ENCODE data around the gene SGPP1.
"Not testable (repeated sequence)": the region's sequence is repeated elsewhere in the genome, so short reads cannot be mapped to it uniquely, and the experiment has no call there.

The SGPP1 gene

DNA sequence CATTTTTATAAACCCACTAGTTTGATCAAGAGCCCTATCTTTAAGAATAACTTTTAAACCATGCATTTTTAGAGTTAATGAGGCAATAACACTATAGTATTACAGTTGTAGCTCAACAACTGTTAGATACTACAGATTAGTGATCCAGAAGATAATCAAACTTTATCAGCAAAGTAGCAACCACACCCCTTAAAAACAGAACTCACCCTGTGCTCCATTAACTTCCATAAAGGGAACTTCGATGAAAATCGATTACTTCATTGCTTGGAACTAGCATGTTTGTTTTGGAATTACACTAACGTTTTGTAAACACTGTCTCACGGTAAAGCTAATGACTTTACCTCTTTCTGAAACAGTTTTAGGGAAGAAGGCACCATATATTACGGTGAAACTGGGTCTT, 1.4 kb downstream of the SGPP1 start:
- DNase-seq (ENCODE audit: low read depth in 2 of 2) = no peak

DNA sequence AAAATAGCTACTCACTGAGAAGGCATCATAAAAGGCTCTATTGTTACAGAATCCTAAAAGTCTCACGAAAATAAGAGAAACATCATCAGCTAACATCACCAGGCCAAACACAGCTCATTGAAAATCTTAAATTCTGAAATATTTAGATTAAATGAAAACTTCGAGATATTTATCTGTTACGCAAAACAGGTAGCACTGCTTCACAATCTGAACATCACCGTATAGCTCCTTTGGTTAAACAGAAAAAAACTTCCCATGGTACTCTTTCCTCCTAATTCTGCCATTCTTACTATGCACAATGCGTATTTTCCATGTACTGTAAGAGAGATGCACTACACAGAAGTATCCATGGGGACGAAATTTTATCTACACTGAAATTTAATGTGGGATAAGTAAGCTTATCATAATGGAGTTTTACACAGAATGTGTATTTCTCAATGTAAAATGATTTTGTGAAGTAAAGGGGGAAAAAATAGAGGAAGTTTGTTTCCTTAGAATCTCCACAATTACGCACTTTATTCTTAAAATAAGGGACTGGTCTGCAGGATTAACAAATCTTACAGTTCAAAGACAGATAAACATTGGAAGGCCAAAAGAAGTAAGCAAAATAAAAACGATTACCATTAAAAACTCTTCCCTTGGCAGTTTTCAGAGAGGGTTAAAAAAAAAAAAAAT, 1.9 kb downstream of the SGPP1 start:
- DNase-seq (ENCODE audit: low read depth in 2 of 2) = no peak

DNA sequence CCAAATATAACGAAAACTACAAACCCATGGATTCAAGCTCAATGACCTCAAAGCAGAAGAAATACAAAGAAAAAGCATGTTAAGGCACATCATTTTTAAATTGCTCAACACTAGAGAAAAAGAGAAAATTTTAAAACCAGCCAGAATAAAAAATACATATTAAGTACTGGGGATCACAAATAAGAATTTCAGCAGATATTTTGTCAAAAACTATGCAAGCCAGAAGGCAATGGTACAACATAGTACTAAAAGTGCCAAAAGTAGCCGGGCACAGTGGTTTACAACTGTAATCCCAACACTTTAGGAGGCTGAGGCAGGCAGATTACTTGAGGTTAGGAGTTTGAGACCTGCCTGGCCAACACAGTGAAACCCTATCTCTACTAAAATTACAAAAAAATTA, 10.2 kb downstream of the SGPP1 start:
- no peak for DNase-seq (ENCODE audit: low read depth in 2 of 2)

DNA sequence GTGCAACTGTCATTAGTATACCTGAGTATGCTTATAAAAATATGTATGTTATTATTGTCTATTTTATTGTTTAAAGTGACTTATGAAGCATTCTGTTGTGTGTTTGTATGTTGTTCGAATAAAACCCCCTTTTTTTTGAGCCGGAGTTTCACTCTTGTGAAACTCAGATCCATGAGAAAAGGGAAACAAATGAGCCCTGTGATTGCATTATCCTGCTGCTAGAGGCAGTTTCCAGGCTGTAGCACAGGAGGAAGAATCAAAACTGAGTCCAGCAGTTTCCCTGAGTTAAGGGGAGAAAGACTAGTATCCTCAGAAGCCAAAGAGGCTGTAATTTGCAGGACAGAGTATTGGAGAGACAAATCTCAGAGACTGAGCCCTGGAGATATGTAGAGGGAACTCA, 12.5 kb downstream of the SGPP1 start:
- DNase-seq (ENCODE audit: low read depth in 2 of 2) = no peak

DNA sequence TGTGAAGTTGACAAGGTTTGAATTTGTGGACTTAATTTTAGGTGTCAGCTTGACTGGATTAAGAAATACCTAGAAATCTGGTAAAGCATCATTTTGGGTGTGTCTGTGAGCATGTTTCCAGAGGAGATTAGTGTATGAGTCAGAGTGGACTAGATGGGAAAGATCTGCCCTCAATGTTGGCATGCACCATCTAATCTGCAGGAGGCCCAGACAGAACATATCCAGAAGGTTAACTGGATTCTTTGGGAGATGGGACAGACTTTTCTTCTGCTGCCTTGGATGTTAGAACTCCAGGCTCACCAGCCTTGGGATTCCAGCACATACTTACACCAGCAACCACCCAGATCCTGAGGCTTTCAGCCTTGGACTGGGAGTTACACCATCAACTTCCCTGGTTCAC, 14.1 kb downstream of the SGPP1 start:
- DNase-seq (ENCODE audit: low read depth in 2 of 2) = no peak

DNA sequence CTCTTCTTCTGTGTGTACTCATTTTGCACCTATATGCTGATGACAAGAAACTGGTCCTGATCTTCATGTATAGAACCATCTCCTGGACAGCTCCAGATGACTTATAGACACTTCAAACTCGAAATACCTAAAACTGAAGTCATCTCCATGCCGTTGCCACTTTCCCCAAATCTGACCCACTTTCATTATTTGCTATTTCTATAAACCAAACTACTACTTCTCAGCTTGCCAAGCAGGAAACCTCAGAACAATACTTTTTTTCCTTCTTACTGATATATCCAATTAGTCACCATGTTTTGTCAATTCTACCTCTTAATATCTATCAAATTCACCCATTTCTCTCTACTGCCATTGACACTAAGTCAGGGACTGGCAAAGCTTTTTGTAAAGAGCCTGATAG, 14.8 kb downstream of the SGPP1 start:
- DNase-seq (ENCODE audit: low read depth in 2 of 2) = no peak

DNA sequence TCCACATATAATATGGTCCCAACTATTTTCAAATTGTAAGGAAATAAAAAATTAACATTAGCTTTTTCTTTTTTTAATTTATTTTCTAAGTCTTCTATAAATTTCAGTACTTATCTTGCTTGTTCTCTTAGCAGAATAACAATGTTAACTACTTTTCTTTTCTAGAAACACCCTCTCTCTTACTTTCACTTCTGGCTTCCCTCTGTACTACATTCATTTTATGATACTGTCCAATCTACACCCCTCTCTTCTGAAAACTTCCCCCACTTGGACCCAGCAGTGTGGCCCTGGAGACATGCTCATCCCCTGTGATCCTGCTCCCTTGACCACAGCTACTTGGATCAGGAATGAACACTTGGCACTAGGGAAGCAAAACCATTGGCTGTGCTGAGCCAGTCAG, 15.7 kb downstream of the SGPP1 start:
- DNase-seq (ENCODE audit: low read depth in 2 of 2) = no peak

DNA sequence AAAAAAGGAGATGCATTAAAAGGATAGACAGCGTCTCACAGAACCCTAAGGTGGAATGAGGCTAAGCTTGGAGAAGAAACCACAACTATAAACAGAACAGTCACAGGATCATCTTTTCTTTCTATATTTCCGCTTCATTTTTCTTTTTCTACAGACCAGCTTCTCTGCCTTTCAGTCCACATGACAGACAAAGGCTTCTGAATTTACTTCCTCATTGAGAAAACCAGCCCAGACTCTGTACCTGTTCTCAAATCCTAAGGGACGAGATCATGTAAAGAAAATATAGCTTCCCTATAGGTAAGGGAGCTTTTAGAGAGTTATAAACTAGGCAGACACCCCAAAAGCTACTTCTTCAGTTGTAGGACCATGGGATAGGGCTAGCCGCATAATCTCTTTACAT, 17.4 kb downstream of the SGPP1 start:
- DNase-seq (ENCODE audit: low read depth in 2 of 2) = no peak

DNA sequence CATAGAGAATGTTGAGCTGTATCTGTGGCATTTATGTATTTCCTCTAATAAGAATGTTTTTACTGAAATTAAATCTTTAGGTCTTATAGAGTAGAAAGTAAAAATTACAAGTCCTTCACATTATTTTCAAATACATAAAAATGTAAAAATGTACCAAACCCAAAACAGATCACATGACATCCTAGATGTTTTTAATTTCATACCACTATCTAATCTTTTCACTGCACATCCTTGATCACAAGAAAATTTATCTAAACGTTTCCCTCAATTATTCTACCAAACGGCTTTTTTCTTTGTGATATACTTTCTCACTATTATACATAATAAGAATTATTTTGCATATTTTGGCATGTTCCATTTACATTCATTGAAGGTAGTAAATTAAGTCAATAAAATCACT, 18.3 kb downstream of the SGPP1 start:
- no peak for DNase-seq (ENCODE audit: low read depth in 2 of 2)

DNA sequence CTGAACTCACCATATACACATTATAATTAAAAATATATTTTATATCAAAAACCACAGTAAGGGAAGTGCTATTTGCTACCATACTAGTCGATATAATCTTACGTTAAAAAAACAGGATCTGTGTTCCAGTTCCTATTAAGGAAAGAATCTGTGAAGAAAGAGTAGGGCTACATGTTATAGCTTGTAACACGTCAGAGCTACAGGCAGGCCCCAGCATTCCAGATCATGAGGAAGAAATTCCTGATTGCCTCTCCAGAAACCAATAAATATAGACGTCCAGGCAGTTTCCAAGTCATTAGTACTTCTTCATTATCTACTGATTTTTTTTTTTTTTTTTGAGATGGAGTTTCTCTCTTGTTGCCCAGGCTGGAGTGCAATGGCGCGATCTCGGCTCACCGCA, 20.6 kb downstream of the SGPP1 start:
- DNase-seq (ENCODE audit: low read depth in 2 of 2) = no peak

DNA sequence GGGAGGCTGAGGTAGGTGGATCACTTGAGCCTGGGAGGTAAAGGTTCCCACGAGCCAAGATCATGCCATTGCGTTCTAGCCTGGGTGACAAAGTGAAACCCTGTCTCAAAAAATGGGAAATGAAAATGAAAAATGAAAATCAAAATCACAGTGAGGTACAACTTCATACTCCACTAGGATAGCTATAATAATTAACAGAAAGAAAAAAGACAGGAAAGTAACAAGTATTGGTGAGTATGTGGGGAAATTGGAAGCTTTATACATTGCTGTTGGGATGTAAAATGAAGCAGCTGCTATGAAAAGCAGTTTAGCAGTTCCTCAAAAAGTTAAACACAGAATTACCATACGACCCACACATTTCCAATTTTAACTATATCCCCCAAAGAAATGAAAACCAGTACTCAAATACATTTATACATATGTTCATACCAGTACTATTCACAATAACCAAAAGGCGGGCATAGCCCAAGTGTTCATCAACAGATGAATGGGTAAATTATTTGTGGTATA, 22.2 kb downstream of the SGPP1 start:
- DNase-seq (ENCODE audit: low read depth in 2 of 2) = no peak

DNA sequence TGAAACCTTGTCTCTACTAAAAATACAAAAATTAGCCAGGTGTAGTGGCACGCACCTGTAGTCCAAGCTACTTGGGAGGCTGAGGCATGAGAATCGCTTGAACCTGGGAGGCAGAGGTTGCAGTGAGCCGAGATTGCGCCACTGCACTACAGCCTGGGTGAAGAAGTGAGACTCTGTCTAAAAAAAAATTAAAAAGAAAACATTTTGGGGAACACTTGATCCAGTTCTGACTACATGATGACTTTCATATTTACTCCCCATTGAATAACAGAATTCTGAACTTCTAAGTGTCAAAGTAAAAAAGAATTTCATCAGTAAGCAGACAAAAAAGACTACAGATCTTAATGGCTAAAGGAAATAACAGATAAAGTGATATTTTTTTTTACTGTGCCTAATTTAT, 25.3 kb downstream of the SGPP1 start:
- DNase-seq (ENCODE audit: low read depth in 2 of 2) = not testable (repeated sequence)

DNA sequence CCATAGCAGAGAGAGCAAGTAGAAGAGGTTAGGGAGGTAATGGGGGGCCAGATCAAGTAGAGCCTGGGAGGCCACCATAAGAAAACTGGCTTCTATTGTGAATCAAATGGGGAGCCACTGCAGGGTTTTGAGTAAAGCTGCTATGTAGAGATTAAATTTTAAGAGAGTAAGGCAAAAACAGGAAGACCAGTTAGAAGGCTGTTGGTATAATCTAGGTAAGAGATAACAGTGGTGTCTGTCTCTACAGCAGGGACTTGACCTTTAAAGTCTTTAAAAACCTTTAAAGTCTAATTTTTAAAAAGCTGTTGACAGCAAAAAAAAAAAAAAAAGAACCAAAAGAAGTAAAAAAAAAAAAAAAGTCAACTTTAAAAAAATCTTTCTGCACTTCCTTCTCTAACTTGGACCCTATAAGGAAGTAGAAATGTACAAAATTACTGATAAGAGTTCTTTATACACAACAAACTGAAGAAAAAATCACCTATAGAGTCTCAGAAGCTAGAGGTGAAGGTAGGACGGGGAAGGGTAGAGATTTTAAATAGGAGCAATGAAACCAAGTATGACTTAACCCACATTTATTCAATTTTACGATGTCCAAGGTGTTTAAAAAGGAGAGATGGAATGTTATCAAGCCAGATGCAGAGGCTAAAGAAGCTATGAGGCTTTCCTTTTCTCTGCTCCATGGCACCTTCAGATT, 26.1 kb downstream of the SGPP1 start:
- DNase-seq (ENCODE audit: low read depth in 2 of 2) = no peak

DNA sequence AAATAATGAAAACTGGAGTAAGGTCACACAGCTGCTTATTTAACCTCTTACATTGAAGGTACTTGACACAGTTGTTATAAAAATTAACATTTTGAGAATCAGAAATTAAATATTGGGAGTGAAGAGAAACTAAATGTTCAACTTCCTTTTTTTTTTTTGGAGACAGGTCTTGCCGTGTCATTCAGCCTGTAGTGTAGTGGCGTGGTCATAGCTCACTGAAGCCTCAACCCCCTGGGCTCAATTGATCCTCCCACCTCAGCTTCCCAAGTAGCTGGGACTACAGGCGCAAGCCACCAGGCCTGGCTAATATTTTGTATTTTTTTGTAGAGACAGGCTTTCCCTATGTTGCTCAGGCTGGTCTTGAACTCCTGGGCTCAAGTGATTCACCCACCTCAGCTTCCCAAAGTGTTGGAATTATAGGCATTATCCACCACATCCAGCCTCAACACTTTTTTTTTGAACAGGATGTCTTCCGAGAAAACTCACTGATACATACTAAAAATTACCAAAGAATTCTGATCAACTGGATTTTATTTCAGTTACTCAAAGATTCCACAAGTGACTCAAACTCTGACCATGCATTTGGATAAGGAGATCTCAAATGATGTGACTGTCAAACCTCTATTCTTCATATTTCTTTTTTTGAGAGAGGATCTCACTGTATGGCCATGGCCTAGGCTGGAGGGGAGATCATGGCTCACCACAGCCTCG, 35.4 kb downstream of the SGPP1 start:
- no peak for DNase-seq (ENCODE audit: low read depth in 2 of 2)

DNA sequence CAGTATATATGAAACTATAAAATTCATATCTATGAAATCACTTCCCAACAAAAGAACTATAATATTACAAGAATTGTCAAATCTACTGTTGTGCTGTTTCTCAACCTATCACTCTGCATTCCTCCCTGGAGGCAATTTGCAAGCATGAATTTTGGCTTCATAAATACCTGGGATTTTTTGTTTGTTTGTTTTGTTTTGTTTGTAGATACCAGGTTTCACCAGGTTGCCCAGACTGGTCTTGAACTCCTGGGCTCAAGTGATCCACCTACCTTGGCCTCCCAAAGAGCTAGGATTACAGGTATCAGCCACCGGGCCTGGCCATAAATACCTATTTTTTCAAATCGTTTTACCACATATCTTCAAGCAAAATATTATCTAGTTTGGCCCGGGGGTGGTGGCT, 38.7 kb downstream of the SGPP1 start:
- no peak for DNase-seq (ENCODE audit: low read depth in 2 of 2)

DNA sequence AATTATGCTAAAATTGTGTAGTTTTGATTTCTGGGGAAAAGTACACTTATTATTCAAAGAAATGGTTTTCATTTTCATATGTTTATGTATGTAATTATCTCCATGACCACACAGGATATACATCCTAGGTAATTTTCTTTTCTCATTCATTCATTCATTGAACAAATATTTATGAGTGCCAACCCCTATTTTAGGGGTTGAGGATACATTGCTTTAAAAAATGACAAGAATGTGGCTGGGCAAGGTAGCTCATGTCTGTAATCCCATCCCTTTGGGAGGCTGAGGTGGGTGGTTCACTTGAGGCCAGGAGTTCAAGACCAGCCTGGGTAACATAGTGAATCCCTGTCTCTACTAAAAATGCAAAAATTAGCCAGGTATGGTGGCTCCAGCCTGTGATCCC, 40.9 kb downstream of the SGPP1 start:
- no peak for DNase-seq (ENCODE audit: low read depth in 2 of 2)

DNA sequence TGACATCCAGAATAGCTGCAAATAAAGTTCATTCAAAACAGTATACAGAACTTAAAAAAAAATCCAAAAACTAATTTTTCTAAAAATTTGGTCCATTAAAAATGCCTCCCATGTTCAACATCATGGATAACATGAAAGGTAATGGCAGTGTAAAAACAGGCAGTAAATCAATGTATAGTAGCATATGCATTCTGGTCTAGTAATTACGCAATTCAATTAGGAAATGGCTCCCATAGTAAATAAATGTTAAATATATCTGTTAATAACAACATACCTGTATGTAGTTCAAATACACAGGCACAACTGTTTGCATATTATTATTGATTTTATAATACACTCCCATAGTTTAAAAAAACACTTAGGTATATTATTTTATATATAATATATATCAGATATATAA, 42.5 kb downstream of the SGPP1 start:
- DNase-seq (ENCODE audit: low read depth in 2 of 2) = no peak

DNA sequence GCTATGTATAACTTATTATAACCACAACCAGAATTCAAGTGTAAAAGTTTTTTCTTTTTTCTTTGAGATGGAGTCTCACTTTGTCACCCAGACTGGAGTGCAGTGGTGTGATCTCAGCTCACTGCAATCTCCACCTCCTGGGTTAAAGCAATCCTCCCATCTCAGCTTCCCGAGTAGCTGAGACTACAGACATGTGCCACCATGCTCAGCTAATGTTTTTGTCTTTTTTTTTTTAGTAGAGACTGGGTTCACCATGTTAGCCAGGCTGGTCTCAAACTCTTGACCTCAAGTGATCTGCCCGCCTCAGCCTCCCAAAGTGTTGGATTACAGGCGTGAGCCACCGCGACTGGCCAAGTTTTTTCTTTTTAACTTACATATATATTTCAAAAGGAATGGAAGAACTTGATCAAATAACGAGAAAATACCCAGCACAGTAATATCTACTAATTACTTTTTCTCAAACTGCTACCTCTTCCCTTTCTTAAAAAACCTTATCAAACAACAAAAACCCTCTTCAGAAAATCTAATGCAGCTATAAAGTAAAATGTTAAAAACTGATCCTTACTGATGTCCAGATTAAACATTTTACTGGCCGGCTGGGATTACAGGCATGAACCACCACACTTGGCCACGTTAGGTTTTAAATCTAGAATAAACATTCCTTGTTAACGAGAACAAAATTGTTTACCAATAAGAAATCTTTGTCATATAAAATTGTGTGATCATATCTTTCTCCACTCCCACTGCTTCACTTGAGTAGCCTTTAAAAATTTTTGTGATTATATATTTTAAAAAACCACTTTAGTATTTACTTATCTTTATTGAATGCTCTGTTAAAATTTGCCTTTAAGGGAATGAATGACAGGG, 44.9 kb downstream of the SGPP1 start:
- no peak for DNase-seq (ENCODE audit: low read depth in 2 of 2)

DNA sequence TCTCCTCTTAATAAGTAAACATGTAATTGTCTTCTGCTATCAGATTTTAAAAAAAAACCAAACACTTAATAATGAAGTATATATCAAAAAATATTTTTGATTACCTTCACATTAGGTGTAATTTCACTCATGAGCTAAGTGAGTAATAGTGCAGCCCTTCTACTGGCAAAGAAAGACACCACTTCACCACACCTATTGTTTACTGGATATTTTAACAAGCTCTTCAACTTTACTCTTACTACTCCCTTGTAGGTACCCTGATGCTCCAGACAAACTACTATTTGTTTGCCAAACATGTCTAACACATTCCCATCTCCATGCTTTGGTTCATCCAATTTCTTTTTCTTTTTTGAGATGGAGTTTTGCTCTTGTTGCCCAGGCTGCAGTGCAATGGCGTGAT, 49.3 kb downstream of the SGPP1 start:
- no peak for DNase-seq (ENCODE audit: low read depth in 2 of 2)

DNA sequence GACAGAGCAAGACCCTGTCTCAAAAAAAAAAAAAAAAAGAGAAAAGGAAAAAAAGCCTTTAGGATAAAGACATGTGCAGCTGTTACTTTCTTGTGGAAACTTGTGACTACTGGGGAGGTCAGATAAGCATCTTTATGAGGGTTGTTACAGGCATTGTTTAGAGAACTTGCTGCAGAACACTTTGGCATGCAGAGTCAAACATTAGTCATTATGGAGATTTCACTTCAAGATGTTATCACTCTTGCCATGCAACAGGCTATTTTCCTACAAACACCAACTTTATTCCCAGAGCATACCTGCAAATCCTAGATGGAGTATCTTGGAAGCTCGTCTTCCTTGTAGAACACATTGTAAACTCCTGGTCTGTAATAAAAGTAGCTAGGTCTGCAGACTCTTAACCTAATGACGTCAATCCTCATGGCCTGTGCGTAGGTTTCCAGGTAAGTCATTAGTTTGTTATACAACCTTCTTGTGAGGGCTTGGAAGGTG, 49.9 kb downstream of the SGPP1 start:
- DNase-seq (ENCODE audit: low read depth in 2 of 2) = no peak

DNA sequence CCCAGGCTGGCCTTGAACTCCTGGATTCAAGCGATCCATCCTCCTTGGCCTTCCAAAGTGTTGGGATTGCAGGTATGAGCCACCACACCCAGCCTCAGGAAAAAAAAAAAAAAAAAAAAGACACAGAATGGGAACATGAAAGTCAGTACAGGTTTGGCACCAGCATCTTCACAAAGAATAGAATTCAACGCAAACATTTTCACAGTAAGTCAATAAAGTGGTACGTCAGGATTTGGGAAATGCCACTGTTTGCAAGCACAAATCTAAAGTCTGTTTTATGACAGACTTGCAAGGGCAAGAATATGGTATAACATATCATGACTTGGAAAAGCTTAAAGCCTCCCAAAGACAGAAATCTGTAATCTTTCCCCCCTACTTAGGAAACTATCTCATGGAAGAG, 51.2 kb downstream of the SGPP1 start:
- DNase-seq (ENCODE audit: low read depth in 2 of 2) = no peak
